ENCODE results near the gene KIF5A. TPM values are rescaled to one million over a fixed set of nuclear protein-coding genes. Genes with fewer than 3 reads are reported as not detected.

Gene KIF5A
- total RNA-seq, 1 experiment from 2014 or later = 3.0 TPM

DNA sequence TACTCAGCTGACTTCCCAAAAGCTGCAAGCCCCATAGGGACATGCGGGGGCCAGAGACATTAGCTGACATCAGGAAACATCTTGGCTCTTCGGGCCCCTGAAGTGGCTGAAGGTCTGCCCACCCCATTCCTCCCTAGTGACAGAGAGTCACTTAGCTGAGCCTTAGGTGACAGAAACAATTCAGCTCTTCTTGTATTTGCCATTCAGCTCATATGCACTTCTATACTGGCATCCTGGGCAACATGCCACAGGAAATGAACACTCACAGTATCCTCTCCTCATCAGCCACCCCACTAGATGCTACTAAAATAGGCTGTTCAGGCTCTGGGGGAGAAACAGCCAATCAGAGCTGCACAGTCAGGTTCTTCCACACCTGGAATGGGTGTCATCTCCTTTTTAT lies 6.3 kb upstream of the KIF5A start:
- CTCF ChIA-PET = no interaction called here

GRCh38 chr12:57545809-57546437 lies 3.9 kb upstream of the KIF5A start:
- H3K27ac ChIP-seq (ENCODE audit: low read length) = peak overlapping the region; percentile 92
- H3K9me3 ChIP-seq (ENCODE audit: control insufficient read depth, insufficient read depth, low read depth, low read length) = no peaks in the 10 kb centered on the region
- peak overlapping the region; percentile 88 to 98 for H3K4me3 ChIP-seq (ENCODE audit: low read depth in 2 of 2, low read length in 2 of 2)
- BruUV-seq (replicated peaks) = no TSS peak
- DNase-seq (ENCODE audit: low read depth, low spot score) = no peak
- in situ Hi-C loops (cut with HindIII; ENCODE audit: low pct_unique_long_range_greater_than_20kb, low sequenced_read_pairs) = no loop called here
- POLR2A ChIA-PET = no interaction called here
- H3K27me3 ChIP-seq (ENCODE audit: control insufficient read depth, insufficient read depth, low read length) = no peaks in the 10 kb centered on the region
- H3K4me1 ChIP-seq (ENCODE audit: control insufficient read depth, insufficient read depth, low read length) = peaks cover 20% of the 10 kb centered on the region
- no peak for ATAC-seq
- CTCF ChIA-PET = no interaction called here
- peaks cover 4% of the 10 kb centered on the region; the same call in 1 of the 2 replicates for H3K36me3 ChIP-seq (ENCODE audit: control insufficient read depth, insufficient read depth, low read length)
- TF ChIP-seq SIN3A (IDR thresholded peaks at IDR 0.05; ENCODE audit: borderline replicate concordance, insufficient read depth, low read depth, low read length) (no peak), TCF7L2 (IDR thresholded peaks at IDR 0.05; ENCODE audit: low read depth, low read length) (no peak), POLR2AphosphoS5 (IDR thresholded peaks at IDR 0.05; ENCODE audit: low read depth, low read length) (no peak; the same call in 1 of the 2 replicates)
- TF ChIP-seq, protein P1, sequence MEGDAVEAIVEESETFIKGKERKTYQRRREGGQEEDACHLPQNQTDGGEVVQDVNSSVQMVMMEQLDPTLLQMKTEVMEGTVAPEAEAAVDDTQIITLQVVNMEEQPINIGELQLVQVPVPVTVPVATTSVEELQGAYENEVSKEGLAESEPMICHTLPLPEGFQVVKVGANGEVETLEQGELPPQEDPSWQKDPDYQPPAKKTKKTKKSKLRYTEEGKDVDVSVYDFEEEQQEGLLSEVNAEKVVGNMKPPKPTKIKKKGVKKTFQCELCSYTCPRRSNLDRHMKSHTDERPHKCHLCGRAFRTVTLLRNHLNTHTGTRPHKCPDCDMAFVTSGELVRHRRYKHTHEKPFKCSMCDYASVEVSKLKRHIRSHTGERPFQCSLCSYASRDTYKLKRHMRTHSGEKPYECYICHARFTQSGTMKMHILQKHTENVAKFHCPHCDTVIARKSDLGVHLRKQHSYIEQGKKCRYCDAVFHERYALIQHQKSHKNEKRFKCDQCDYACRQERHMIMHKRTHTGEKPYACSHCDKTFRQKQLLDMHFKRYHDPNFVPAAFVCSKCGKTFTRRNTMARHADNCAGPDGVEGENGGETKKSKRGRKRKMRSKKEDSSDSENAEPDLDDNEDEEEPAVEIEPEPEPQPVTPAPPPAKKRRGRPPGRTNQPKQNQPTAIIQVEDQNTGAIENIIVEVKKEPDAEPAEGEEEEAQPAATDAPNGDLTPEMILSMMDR (IDR thresholded peaks at IDR 0.05) = no peak
- TF ChIP-seq, protein P2, sequence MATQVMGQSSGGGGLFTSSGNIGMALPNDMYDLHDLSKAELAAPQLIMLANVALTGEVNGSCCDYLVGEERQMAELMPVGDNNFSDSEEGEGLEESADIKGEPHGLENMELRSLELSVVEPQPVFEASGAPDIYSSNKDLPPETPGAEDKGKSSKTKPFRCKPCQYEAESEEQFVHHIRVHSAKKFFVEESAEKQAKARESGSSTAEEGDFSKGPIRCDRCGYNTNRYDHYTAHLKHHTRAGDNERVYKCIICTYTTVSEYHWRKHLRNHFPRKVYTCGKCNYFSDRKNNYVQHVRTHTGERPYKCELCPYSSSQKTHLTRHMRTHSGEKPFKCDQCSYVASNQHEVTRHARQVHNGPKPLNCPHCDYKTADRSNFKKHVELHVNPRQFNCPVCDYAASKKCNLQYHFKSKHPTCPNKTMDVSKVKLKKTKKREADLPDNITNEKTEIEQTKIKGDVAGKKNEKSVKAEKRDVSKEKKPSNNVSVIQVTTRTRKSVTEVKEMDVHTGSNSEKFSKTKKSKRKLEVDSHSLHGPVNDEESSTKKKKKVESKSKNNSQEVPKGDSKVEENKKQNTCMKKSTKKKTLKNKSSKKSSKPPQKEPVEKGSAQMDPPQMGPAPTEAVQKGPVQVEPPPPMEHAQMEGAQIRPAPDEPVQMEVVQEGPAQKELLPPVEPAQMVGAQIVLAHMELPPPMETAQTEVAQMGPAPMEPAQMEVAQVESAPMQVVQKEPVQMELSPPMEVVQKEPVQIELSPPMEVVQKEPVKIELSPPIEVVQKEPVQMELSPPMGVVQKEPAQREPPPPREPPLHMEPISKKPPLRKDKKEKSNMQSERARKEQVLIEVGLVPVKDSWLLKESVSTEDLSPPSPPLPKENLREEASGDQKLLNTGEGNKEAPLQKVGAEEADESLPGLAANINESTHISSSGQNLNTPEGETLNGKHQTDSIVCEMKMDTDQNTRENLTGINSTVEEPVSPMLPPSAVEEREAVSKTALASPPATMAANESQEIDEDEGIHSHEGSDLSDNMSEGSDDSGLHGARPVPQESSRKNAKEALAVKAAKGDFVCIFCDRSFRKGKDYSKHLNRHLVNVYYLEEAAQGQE (IDR thresholded peaks at IDR 0.05; ENCODE audit: insufficient read depth in 1 of 2, low read depth in 2 of 2, low read length in 1 of 2) = no peak
- intact Hi-C loops (cut with micrococcal nuclease; ENCODE audit: unreplicated experiment) = no loop called here

More for the DNA sequence above, 6.3 kb upstream of the KIF5A start:
- Histone ChIP-seq H3K9me3 (ENCODE audit: control insufficient read depth, insufficient read depth, low read depth, low read length) (no peaks in the 10 kb centered on the region), H3K4me3 (ENCODE audit: low read depth in 2 of 2, low read length in 2 of 2) (no peak overlapping the region), H3K27me3 (ENCODE audit: control insufficient read depth, insufficient read depth, low read length) (no peaks in the 10 kb centered on the region), H3K36me3 (ENCODE audit: control insufficient read depth, insufficient read depth, low read length) (peaks cover 7% of the 10 kb centered on the region), H3K27ac (ENCODE audit: low read length) (no peak overlapping the region), H3K4me1 (ENCODE audit: control insufficient read depth, insufficient read depth, low read length) (peaks cover 20% of the 10 kb centered on the region)
- in situ Hi-C loops (cut with HindIII; ENCODE audit: low pct_unique_long_range_greater_than_20kb, low sequenced_read_pairs) = no loop called here
- POLR2A ChIA-PET = interaction anchor here (0.5 kb wide), 1 partner anchor 8 kb away, joined by 3 read pairs; no protein-coding TSS in a partner anchor
- no peak for ATAC-seq
- TF ChIP-seq, protein P1 (IDR thresholded peaks at IDR 0.05) = no peak
- TF ChIP-seq TCF7L2 (IDR thresholded peaks at IDR 0.05; ENCODE audit: low read depth, low read length) = no peak
- TF ChIP-seq SIN3A (IDR thresholded peaks at IDR 0.05; ENCODE audit: borderline replicate concordance, insufficient read depth, low read depth, low read length) = no peak
- TF ChIP-seq, protein P2 (IDR thresholded peaks at IDR 0.05; ENCODE audit: insufficient read depth in 1 of 2, low read depth in 2 of 2, low read length in 1 of 2) = no peak
- no peak for TF ChIP-seq POLR2AphosphoS5 (IDR thresholded peaks at IDR 0.05; ENCODE audit: low read depth, low read length)
- intact Hi-C loops (cut with micrococcal nuclease; ENCODE audit: unreplicated experiment) = no loop called here
- DNase-seq (ENCODE audit: low read depth, low spot score) = no peak
- no TSS peak for BruUV-seq (replicated peaks)
